Measurements from ENCODE around the gene ARPC1A.
"Not testable (repeated sequence)": the region's sequence is repeated elsewhere in the genome, so short reads cannot be mapped to it uniquely, and the experiment has no call there.

The ARPC1A gene

DNA sequence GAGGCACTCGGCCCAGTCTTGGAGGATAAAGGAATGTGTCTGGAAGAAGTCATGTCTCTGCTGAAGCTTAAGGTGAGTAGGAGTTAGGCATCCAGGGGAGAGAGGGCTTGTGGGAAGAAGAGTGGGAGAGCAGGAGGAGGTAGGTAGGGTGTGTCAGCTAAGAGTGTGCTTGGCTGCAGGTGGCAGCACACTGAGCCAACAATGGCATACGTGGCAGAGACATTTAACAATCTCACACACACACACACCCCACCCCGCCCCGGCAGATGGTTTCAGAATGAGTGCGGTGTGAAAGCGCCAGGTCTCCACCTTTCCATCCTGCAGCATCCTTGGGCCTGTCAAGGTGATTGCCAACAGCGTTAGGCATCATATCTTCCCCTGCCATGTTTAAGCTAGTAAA lies 11.2 kb upstream of the ARPC1A start:
- H3K4me3 ChIP-seq (ENCODE audit: low read depth, low read length): no peak overlapping the region
- TF ChIP-seq, protein P1, sequence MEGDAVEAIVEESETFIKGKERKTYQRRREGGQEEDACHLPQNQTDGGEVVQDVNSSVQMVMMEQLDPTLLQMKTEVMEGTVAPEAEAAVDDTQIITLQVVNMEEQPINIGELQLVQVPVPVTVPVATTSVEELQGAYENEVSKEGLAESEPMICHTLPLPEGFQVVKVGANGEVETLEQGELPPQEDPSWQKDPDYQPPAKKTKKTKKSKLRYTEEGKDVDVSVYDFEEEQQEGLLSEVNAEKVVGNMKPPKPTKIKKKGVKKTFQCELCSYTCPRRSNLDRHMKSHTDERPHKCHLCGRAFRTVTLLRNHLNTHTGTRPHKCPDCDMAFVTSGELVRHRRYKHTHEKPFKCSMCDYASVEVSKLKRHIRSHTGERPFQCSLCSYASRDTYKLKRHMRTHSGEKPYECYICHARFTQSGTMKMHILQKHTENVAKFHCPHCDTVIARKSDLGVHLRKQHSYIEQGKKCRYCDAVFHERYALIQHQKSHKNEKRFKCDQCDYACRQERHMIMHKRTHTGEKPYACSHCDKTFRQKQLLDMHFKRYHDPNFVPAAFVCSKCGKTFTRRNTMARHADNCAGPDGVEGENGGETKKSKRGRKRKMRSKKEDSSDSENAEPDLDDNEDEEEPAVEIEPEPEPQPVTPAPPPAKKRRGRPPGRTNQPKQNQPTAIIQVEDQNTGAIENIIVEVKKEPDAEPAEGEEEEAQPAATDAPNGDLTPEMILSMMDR (IDR thresholded peaks at IDR 0.05; ENCODE audit: insufficient read depth, low read depth, low read length, missing control alignments): no peak
- DNase-seq (ENCODE audit: low read depth): peak; percentile 73

GRCh38 chr7:99320371-99320770 lies 5.3 kb upstream of the ARPC1A start:
- H3K4me3 ChIP-seq (ENCODE audit: low read depth, low read length): no peak overlapping the region
- DNase-seq (ENCODE audit: low read depth): no peak
- TF ChIP-seq, protein P1 (IDR thresholded peaks at IDR 0.05; ENCODE audit: insufficient read depth, low read depth, low read length, missing control alignments): no peak

DNA sequence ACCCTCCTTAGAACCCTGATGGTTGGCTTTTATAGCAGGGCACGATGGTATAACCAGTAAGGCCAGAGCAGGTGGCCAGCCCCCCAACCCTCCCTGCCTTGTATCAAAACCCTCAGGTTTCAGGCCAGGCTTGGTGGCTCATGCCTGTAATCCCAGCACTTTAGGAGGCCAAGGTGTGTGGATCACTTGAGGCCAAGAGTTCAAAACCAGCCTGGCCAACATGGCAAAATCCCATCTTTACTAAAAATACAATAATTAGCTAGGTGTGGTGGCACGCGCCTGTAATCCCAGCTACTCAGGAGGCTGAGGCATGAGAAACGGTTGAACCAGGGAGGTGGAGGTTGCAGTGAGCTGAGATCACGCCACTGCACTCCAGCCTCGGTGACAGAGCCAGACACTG lies 3.0 kb upstream of the ARPC1A start:
- H3K4me3 ChIP-seq (ENCODE audit: low read depth, low read length): not testable (repeated sequence)

DNA sequence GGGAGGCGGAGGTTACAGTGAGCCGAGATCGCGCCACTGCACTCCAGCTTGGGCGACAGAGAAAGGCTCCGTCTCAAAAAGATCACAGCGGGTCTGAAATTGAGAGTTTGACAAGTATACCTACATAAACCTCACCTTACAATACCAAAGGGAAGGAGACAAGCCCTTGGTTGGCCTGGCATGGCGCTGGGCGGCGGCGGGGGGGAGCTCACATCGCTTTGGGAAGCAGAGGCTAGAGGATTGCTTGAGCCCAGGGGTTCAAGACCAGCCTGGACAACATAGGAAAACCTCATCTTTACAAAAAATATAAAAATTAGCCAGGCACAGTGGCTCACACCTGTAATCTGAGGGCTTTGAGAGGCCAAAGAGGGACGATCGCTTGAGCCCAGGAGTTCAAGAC lies 1.1 kb upstream of the ARPC1A start:
- no peak for DNase-seq (ENCODE audit: low read depth)
- H3K4me3 ChIP-seq (ENCODE audit: low read depth, low read length): peak overlapping the region; percentile 84; the same call in 1 of the 2 replicates
- TF ChIP-seq, protein P1 (IDR thresholded peaks at IDR 0.05; ENCODE audit: insufficient read depth, low read depth, low read length, missing control alignments): no peak

More for the DNA sequence above, 3.0 kb upstream of the ARPC1A start:
- DNase-seq (ENCODE audit: low read depth): not testable (repeated sequence)

DNA sequence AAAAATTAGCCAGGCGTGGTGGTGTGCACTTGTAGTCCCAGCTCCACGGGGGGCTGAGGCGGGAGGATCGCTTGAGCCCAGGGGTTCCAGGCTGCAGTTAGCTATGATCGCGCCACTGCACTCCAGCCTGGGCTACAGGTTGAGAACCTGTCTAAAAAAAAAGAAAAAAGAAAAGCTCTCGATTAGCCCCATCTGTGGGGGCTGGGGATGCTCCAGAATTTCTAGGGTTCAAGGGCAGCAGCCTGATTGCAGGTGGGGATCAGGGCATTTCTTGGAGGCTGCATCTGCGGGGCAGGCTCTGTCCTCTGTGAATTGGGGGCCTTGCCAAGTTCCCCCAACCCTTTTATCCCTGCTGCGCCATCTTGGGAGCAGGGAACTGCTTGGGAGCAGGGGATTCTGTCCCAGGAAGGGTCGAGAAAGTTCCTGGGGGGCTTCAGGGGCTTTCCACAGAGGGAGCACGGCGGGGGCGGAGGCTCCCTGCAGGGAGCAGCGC lies 651 bp upstream of the ARPC1A start:
- no peak for DNase-seq (ENCODE audit: low read depth)
- H3K4me3 ChIP-seq (ENCODE audit: low read depth, low read length): peak overlapping the region; percentile 84
- TF ChIP-seq, protein P1 (IDR thresholded peaks at IDR 0.05; ENCODE audit: insufficient read depth, low read depth, low read length, missing control alignments): no peak

DNA sequence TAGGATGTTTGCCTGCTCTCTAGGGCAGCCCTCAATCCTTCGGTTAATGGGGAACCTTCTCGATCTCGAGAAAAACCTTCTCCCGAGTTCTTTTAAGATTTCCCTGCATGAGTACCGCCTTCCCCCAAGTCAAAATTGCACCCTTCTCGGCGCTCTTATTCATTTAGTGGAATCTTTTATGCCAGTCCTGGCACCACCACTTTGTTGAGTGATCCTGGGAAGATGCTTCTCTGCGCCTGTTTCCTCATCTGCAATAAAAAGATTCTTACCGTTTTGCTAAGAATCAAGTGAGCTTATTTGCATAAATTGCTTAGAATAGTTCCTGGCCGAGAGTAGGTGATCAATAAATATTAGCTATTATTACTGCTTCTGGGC lies 697 bp downstream of the ARPC1A start:
- TF ChIP-seq, protein P1 (IDR thresholded peaks at IDR 0.05; ENCODE audit: insufficient read depth, low read depth, low read length, missing control alignments): no peak
- no peak for DNase-seq (ENCODE audit: low read depth)
- H3K4me3 ChIP-seq (ENCODE audit: low read depth, low read length): peak overlapping the region; percentile 84

- H3K4me3 ChIP-seq (ENCODE audit: low read depth, low read length); DNase-seq (ENCODE audit: low read depth): not testable (repeated sequence)
Observed at GRCh38 chr7:99330314-99330961, 4.7 kb downstream of the ARPC1A start.

DNA sequence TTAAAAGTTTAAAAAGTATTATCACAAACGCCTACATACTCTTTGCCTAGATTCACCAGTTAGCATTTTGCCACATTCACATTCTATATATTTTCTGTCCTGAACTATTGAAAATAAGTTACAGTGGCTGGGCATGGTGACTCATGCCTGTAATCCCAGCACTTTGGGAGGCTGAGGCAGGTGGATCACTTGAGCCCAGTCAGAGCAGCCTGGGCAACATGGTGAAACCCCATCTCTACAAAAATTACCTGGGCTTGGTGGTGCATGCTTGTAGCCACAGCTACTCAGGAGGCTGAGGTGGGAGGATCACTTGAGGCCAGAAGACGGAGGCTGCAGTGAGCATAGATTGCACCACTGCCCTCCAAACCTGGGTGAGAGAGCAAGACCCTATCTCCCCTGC lies 5.3 kb downstream of the ARPC1A start:
- TF ChIP-seq, protein P1 (IDR thresholded peaks at IDR 0.05; ENCODE audit: insufficient read depth, low read depth, low read length, missing control alignments): no peak
- no peak for DNase-seq (ENCODE audit: low read depth)
- H3K4me3 ChIP-seq (ENCODE audit: low read depth, low read length): no peak overlapping the region
